Fibroblast of mammary gland (primary cell): ENCODE data around the gene MED14.
A peak's percentile ranks its signal among the peaks of the same experiment; 100 is the strongest.
"Not testable (repeated sequence)": the region's sequence is repeated elsewhere in the genome, so short reads cannot be mapped to it uniquely, and the experiment has no call there.

Experiments used
- DNase-seq: peaks from one replicate; pipeline ENCODE4 v3.0.0-alpha.2; 2010; ENCODE audit warnings: low read depth
- H3K4me3 ChIP-seq: 2 replicates; pipeline ENCODE4 v1.5.1; 2011; ENCODE audit warnings: low read depth, mild to moderate bottlenecking, low read length, moderate library complexity; ENCODE audit not compliant: control insufficient read depth
- CTCF ChIP-seq: conservative IDR thresholded peaks from 2 replicates; pipeline ENCODE4 v1.5.1; 2011; ENCODE audit warnings: low read depth, low read length, inconsistent platforms; ENCODE audit not compliant: control insufficient read depth, insufficient read depth

MED14 gene

GRCh38 chrX:40733706-40734105, 1.6 kb downstream of the MED14 start:
- DNase-seq: no peak
- TF ChIP-seq CTCF: no peak
- no peak overlapping the region for H3K4me3 ChIP-seq

- not testable (repeated sequence) for H3K4me3 ChIP-seq, DNase-seq
Measured at GRCh38 chrX:40732499-40732898, 2.8 kb downstream of the MED14 start.

GRCh38 chrX:40729598-40730584, 5.5 kb downstream of the MED14 start:
- TF ChIP-seq CTCF: no peak
- H3K4me3 ChIP-seq: no peak overlapping the region
- DNase-seq: no peak

- no peak for TF ChIP-seq CTCF
- no peak overlapping the region for H3K4me3 ChIP-seq
- peak; percentile 33 for DNase-seq
Measured at GRCh38 chrX:40727581-40728252, 7.6 kb downstream of the MED14 start.

GRCh38 chrX:40727093-40727492, 8.2 kb downstream of the MED14 start:
- TF ChIP-seq CTCF: no peak
- no peak for DNase-seq
- no peak overlapping the region for H3K4me3 ChIP-seq

GRCh38 chrX:40722930-40723329, 12.4 kb downstream of the MED14 start:
- no peak for DNase-seq
- TF ChIP-seq CTCF: no peak
- no peak overlapping the region for H3K4me3 ChIP-seq

- no peak for DNase-seq
- TF ChIP-seq CTCF: no peak
- H3K4me3 ChIP-seq: no peak overlapping the region
Measured at GRCh38 chrX:40721489-40722106, 13.7 kb downstream of the MED14 start.
